ENCODE measurements around the gene SLC26A9. TPM values are rescaled to one million over a fixed set of nuclear protein-coding genes. Genes with fewer than 3 reads are reported as not detected.

Gene SLC26A9
- polyA plus RNA-seq, 10 donors, result 0.04 to 0.14 (median 0.12) TPM; not detected in 2

GRCh38 chr1:205973377-205974232 lies 30.3 kb upstream of the SLC26A9 start:
- no peak for DNase-seq

GRCh38 chr1:205972491-205973168 lies 29.4 kb upstream of the SLC26A9 start:
- DNase-seq, result no peak

- DNase-seq, result no peak
These were observed 28.8 kb upstream of the SLC26A9 start for GRCh38 chr1:205972081-205972480.

- no peak for DNase-seq
These were observed 27.8 kb upstream of the SLC26A9 start for GRCh38 chr1:205971082-205971481.

GRCh38 chr1:205970486-205970885 lies 27.2 kb upstream of the SLC26A9 start:
- no peak for DNase-seq

- no peak for DNase-seq
These were observed 26.0 kb upstream of the SLC26A9 start for GRCh38 chr1:205969229-205969628.

GRCh38 chr1:205967554-205968335 lies 24.5 kb upstream of the SLC26A9 start:
- no peak for DNase-seq

GRCh38 chr1:205965036-205965884 lies 22.0 kb upstream of the SLC26A9 start:
- no peak for DNase-seq

GRCh38 chr1:205963352-205964155 lies 20.3 kb upstream of the SLC26A9 start:
- peak in 1 of 3 donors; percentile 46 for DNase-seq

GRCh38 chr1:205962821-205963221 lies 19.6 kb upstream of the SLC26A9 start:
- no peak for DNase-seq

- DNase-seq, result peak in 1 of 3 donors; percentile 24
These were observed 18.9 kb upstream of the SLC26A9 start for GRCh38 chr1:205961991-205962820.

- peak in 1 of 3 donors; percentile 51 for DNase-seq
These were observed 18.1 kb upstream of the SLC26A9 start for GRCh38 chr1:205961405-205961804.

GRCh38 chr1:205959789-205960188 lies 16.5 kb upstream of the SLC26A9 start:
- DNase-seq, result no peak

GRCh38 chr1:205955499-205955898 lies 12.2 kb upstream of the SLC26A9 start:
- no peak for DNase-seq

- no peak for DNase-seq
These were observed 11.7 kb upstream of the SLC26A9 start for GRCh38 chr1:205954819-205955404.

- DNase-seq, result no peak
These were observed 8.5 kb upstream of the SLC26A9 start for GRCh38 chr1:205951746-205952145.

- DNase-seq, result no peak
These were observed 7.7 kb upstream of the SLC26A9 start for GRCh38 chr1:205950826-205951549.

- DNase-seq, result no peak
These were observed 7.0 kb upstream of the SLC26A9 start for GRCh38 chr1:205950280-205950679.
